ENCODE results near the gene CDC42BPG.
A peak's percentile ranks its signal among the peaks of the same experiment; 100 is the strongest.

The CDC42BPG gene

GRCh38 chr11:64842366-64842759 lies 2.1 kb downstream of the CDC42BPG start:
- DNase-seq (ENCODE audit: low spot score), result peak; percentile 44
- ChIA-PET CTCF (interaction anchor here (0.7 to 1.3 kb wide), 3 partner anchors 39 to 268 kb away, joined by 3 to 5 read pairs (median 4); no protein-coding TSS in a partner anchor), POLR2A (ENCODE audit: low non-redundant PET) (interaction anchor here (0.6 kb wide), 1 partner anchor 22 kb away, joined by 6 read pairs; no protein-coding TSS in a partner anchor)
- peak overlapping the region; percentile 99 for H3K27ac ChIP-seq
- no peak for TF ChIP-seq CTCF (conservative IDR thresholded peaks at IDR 0.05; ENCODE audit: low read depth)

GRCh38 chr11:64841592-64842365 lies 2.7 kb downstream of the CDC42BPG start:
- no peak for TF ChIP-seq CTCF (conservative IDR thresholded peaks at IDR 0.05; ENCODE audit: low read depth)
- peak overlapping the region; percentile 99 for H3K27ac ChIP-seq
- CTCF ChIA-PET, result interaction anchor here (0.7 to 1.3 kb wide), 3 partner anchors 27 to 46 kb away, joined by 4 to 7 read pairs (median 5); no protein-coding TSS in a partner anchor
- POLR2A ChIA-PET (ENCODE audit: low non-redundant PET), result no interaction called here
- peak; percentile 12 for DNase-seq (ENCODE audit: low spot score)

GRCh38 chr11:64839887-64840782 lies 4.3 kb downstream of the CDC42BPG start:
- ChIA-PET POLR2A (ENCODE audit: low non-redundant PET) (no interaction called here), CTCF (interaction anchor here (0.5 kb wide), 1 partner anchor 115 kb away, joined by 8 read pairs; no protein-coding TSS in a partner anchor)
- DNase-seq (ENCODE audit: low spot score), result no peak
- no peak for TF ChIP-seq CTCF (conservative IDR thresholded peaks at IDR 0.05; ENCODE audit: low read depth)
- peak overlapping the region; percentile 99 for H3K27ac ChIP-seq

- POLR2A ChIA-PET (ENCODE audit: low non-redundant PET), result no interaction called here
- CTCF ChIA-PET, result interaction anchor here (0.5 kb wide), 1 partner anchor 116 kb away, joined by 8 read pairs; no protein-coding TSS in a partner anchor
- no peak for TF ChIP-seq CTCF (conservative IDR thresholded peaks at IDR 0.05; ENCODE audit: low read depth)
- H3K27ac ChIP-seq, result peak overlapping the region; percentile 99
- DNase-seq (ENCODE audit: low spot score), result no peak
Measured at GRCh38 chr11:64839335-64839734, 5.1 kb downstream of the CDC42BPG start.

GRCh38 chr11:64838600-64839334 lies 5.7 kb downstream of the CDC42BPG start:
- DNase-seq (ENCODE audit: low spot score), result no peak
- TF ChIP-seq CTCF (conservative IDR thresholded peaks at IDR 0.05; ENCODE audit: low read depth), result no peak
- peak overlapping the region; percentile 99 for H3K27ac ChIP-seq
- CTCF ChIA-PET, result no interaction called here
- POLR2A ChIA-PET (ENCODE audit: low non-redundant PET), result no interaction called here
